ENCODE measurements around the gene KIAA1549. TPM values are rescaled to one million over a fixed set of nuclear protein-coding genes. Genes with fewer than 3 reads are reported as not detected.
A peak's percentile ranks its signal among the peaks of the same experiment; 100 is the strongest.

Gene KIAA1549
- total and polyA plus RNA-seq, 9 of the 15 experiments (the other 6 are each of a cell fraction or from before 2014, with no cell fraction given) = 0.01 to 0.29 (median 0.07) TPM

GRCh38 chr7:138886501-138886917, 94.7 kb downstream of the KIAA1549 start (continued):
- TF ChIP-seq, protein P1, sequence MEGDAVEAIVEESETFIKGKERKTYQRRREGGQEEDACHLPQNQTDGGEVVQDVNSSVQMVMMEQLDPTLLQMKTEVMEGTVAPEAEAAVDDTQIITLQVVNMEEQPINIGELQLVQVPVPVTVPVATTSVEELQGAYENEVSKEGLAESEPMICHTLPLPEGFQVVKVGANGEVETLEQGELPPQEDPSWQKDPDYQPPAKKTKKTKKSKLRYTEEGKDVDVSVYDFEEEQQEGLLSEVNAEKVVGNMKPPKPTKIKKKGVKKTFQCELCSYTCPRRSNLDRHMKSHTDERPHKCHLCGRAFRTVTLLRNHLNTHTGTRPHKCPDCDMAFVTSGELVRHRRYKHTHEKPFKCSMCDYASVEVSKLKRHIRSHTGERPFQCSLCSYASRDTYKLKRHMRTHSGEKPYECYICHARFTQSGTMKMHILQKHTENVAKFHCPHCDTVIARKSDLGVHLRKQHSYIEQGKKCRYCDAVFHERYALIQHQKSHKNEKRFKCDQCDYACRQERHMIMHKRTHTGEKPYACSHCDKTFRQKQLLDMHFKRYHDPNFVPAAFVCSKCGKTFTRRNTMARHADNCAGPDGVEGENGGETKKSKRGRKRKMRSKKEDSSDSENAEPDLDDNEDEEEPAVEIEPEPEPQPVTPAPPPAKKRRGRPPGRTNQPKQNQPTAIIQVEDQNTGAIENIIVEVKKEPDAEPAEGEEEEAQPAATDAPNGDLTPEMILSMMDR (IDR thresholded peaks at IDR 0.05 in 2 of 3, conservative IDR thresholded peaks at IDR 0.05 in 1 of 3; ENCODE audit: insufficient read depth in 2 of 3, low read depth in 1 of 3, low read length in 3 of 3) = peak; percentile 63 to 93 (median 80); a peak in 5 of 6 replicates
- no peak for TF ChIP-seq CEBPG (CRISPR knock-in tag; IDR thresholded peaks at IDR 0.05)
- no peak for TF ChIP-seq CEBPG (tag; conservative IDR thresholded peaks at IDR 0.05 in 1 of 2, IDR thresholded peaks at IDR 0.05 in 1 of 2)
- TF ChIP-seq, protein P2, sequence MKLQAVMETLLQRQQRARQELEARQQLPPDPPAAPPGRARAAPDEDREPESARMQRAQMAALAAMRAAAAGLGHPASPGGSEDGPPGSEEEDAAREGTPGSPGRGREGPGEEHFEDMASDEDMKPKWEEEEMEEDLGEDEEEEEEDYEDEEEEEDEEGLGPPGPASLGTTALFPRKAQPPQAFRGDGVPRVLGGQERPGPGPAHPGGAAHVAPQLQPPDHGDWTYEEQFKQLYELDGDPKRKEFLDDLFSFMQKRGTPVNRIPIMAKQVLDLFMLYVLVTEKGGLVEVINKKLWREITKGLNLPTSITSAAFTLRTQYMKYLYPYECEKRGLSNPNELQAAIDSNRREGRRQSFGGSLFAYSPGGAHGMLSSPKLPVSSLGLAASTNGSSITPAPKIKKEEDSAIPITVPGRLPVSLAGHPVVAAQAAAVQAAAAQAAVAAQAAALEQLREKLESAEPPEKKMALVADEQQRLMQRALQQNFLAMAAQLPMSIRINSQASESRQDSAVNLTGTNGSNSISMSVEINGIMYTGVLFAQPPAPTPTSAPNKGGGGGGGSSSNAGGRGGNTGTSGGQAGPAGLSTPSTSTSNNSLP (IDR thresholded peaks at IDR 0.05; ENCODE audit: borderline replicate concordance, low read depth, low read length) = peak; percentile 83
- no peak for TF ChIP-seq HMG20A (CRISPR knock-in tag; conservative IDR thresholded peaks at IDR 0.05)
- TF ChIP-seq LEF1 (IDR thresholded peaks at IDR 0.05) = no peak
- TF ChIP-seq ZNF589 (CRISPR knock-in tag; IDR thresholded peaks at IDR 0.05; ENCODE audit: low read depth) = no peak
- no peak for TF ChIP-seq ZNF695 (CRISPR knock-in tag; IDR thresholded peaks at IDR 0.05)
- no peak; the same call in 1 of the 2 replicates for TF ChIP-seq ZNF512 (tag; IDR thresholded peaks at IDR 0.05)
- TF ChIP-seq FOXJ2 (tag; IDR thresholded peaks at IDR 0.05) = no peak
- TF ChIP-seq WHSC1 (IDR thresholded peaks at IDR 0.05; ENCODE audit: low read length) = no peak
- no peak for TF ChIP-seq SAFB2 (IDR thresholded peaks at IDR 0.05; ENCODE audit: borderline replicate concordance, low read depth, low read length, severe bottlenecking)
- TF ChIP-seq PHF20 (IDR thresholded peaks at IDR 0.05; ENCODE audit: partially characterized antibody) = no peak
- no peak for TF ChIP-seq YBX1 (IDR thresholded peaks at IDR 0.05)
- TF ChIP-seq ARID3B (CRISPR knock-in tag; IDR thresholded peaks at IDR 0.05; ENCODE audit: borderline replicate concordance) = no peak
